Naive B cell (primary cell): ENCODE measurements around the gene COL23A1. TPM values are rescaled to one million over a fixed set of nuclear protein-coding genes. Genes with fewer than 3 reads are reported as not detected.

Experiments
- ATAC-seq, 2 donors: fragments of 150-1000 bp; cut with Tn5 transposase; 2 replicates each; pipeline ENCODE4 v1.10.0; 2021; ENCODE audit warnings: low read depth in 2 of 2, mild to moderate bottlenecking in 2 of 2, moderate library complexity in 2 of 2
- DNase-seq: peaks from one replicate; pipeline ENCODE4 v3.0.0; 2022
- H3K27ac Mint-ChIP-seq, 6 donors: one replicate each; pipeline ENCODE4 v1.8.0; 2020 to 2022; ENCODE audit warnings: mild to moderate bottlenecking in 6 of 6, mixed read lengths in 6 of 6, moderate library complexity in 5 of 6, inconsistent platforms in 2 of 6
- H3K27me3 Mint-ChIP-seq, 3 donors: one replicate each; pipeline ENCODE4 v1.8.0; 2021 to 2022; ENCODE audit warnings: mixed read lengths in 3 of 3, mild to moderate bottlenecking in 1 of 3
- H3K36me3 Mint-ChIP-seq, 2 donors: one replicate each; pipeline ENCODE4 v1.8.0; 2020 to 2022; ENCODE audit warnings: mixed read lengths in 2 of 2, inconsistent platforms in 1 of 2, mild to moderate bottlenecking in 1 of 2
- H3K4me1 Mint-ChIP-seq, 3 donors: one replicate each; pipeline ENCODE4 v1.8.0; 2020 to 2022; ENCODE audit warnings: mixed read lengths in 3 of 3, inconsistent platforms in 1 of 3, mild to moderate bottlenecking in 1 of 3, moderate library complexity in 1 of 3
- H3K4me3 Mint-ChIP-seq, 8 donors: one replicate each; pipeline ENCODE4 v1.8.0; 2020 to 2022; ENCODE audit warnings: mild to moderate bottlenecking in 8 of 8, mixed read lengths in 8 of 8, moderate library complexity in 8 of 8, inconsistent platforms in 2 of 8
- H3K9me3 Mint-ChIP-seq, 7 donors: one replicate each; pipeline ENCODE4 v1.8.0; 2020 to 2022; ENCODE audit warnings: mixed read lengths in 7 of 7, mild to moderate bottlenecking in 5 of 7, inconsistent platforms in 2 of 7, moderate library complexity in 1 of 7
- polyA plus RNA-seq, 6 donors: library from polyadenylated mRNA; unstranded; fragments of 300-500 nt; fragmentation: Illumina TruSeq; gene quantifications; one replicate each; pipeline ENCODE4 v1.2.3, GENCODE V29; 2021; ENCODE audit warnings: low read depth in 6 of 6

Gene COL23A1
- polyA plus RNA-seq, 6 donors from 2014 or later, result 0.16 TPM; not detected in 5

DNA sequence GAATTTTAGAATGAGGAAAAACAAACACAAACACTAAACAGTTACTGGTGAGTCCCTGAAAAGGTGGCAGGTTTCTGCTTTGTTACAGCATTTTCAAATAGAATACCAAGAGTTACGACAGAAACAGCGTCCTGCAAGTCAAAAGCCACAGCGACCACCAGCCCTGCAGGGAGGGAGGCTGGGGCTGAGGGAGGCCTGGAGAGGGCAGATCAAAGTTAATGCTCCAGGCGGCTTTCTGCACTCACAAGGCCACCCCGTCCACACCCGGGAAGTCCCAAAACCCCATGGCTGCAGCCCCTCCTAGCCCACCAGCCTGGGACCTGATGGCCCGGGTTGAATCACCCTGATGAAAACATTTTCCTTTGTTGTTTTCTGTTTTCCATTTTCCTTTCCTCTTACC is 29.3 kb downstream of the COL23A1 start:
- Mint-ChIP-seq H3K36me3 (no peaks in the 10 kb centered on the region), H3K27ac (no peak overlapping the region), H3K27me3 (peaks cover 29 to 63% (median 55%) of the 10 kb centered on the region in 3 donors), H3K4me3 (no peak overlapping the region), H3K4me1 (peaks cover 0 to 6% (median 3%) of the 10 kb centered on the region in 3 donors), H3K9me3 (peaks cover 0 to 6% (median 0%) of the 10 kb centered on the region in 7 donors)
- DNase-seq (no peak), ATAC-seq (no peak)

- ATAC-seq (no peak), DNase-seq (no peak)
- Mint-ChIP-seq H3K9me3 (peaks cover 0 to 5% (median 0%) of the 10 kb centered on the region in 7 donors), H3K36me3 (no peaks in the 10 kb centered on the region), H3K27me3 (peaks cover 27 to 60% (median 50%) of the 10 kb centered on the region in 3 donors), H3K4me1 (peaks cover 0 to 6% (median 3%) of the 10 kb centered on the region in 3 donors), H3K4me3 (no peak overlapping the region), H3K27ac (no peak overlapping the region)
Measured at GRCh38 chr5:178557416-178557815, 32.8 kb downstream of the COL23A1 start.

DNA sequence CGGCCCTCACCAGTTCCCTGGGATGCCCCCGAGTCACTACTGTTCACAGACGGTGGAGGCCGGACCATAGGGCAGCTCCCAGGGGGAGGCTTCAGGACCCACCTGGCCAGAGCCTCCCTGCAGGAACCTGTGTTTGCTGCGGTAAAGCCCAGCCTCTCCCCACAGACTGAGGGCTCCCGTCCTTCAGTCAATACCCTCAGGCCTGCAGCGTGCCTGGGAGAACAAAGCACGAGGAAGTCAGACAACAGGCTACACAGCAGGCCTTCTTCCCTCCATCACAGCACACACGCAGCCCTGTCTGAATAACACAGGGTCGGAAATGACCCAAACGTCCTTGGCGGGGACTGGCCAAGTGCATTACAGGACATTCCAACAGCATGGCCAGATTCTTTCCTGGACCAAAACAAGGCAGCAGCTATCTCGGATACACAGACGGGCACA is 34.4 kb downstream of the COL23A1 start:
- H3K4me1 Mint-ChIP-seq, result peaks cover 0 to 6% (median 3%) of the 10 kb centered on the region in 3 donors
- peaks cover 20 to 59% (median 58%) of the 10 kb centered on the region in 3 donors for H3K27me3 Mint-ChIP-seq
- DNase-seq, result no peak
- H3K4me3 Mint-ChIP-seq, result no peak overlapping the region
- H3K27ac Mint-ChIP-seq, result no peak overlapping the region
- no peaks in the 10 kb centered on the region for H3K36me3 Mint-ChIP-seq
- no peaks in the 10 kb centered on the region for H3K9me3 Mint-ChIP-seq
- ATAC-seq, result no peak

DNA sequence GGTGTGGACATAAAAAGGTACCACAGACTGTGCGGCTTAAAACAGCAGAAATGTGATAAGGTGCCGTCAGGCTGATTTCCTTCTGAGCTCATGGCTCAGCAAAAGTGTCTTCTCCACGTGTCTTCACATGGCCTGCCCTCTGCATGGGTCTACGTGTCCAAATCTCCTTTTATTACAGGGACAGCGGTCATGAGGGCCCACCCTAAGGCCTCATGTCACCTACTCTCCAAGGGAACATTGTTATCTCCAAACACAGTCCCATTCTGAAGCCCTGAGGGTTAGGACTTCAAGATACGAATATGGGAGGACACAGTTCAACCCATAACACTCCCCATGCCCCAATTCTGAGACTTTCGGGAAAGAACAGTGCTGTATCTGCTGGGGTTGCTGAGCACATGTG is 35.2 kb downstream of the COL23A1 start:
- no peak overlapping the region for H3K27ac Mint-ChIP-seq
- H3K36me3 Mint-ChIP-seq, result no peaks in the 10 kb centered on the region
- DNase-seq, result no peak
- peaks cover 0 to 3% (median 0%) of the 10 kb centered on the region in 3 donors for H3K4me1 Mint-ChIP-seq
- H3K9me3 Mint-ChIP-seq, result no peaks in the 10 kb centered on the region
- no peak overlapping the region for H3K4me3 Mint-ChIP-seq
- ATAC-seq, result no peak
- H3K27me3 Mint-ChIP-seq, result peaks cover 17 to 53% (median 53%) of the 10 kb centered on the region in 3 donors

DNA sequence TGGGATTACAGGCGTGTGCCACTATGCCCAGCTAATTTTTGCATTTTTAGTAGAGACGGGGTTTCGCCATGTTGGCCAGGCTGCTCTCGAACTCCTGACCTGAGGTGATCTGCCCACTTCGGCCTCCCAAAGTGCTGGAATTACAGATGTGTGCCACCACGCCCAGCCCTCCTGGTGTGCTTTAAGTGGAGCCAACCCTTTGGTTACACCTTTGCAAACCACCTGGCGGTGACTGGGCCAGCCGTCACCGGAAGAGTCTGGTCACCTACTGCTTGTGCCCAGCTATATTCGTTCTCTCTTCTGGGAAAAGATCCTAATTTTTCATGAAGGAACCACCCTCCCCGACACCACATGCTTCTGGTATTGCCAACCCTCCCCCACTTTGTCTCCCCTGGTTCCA is 35.9 kb downstream of the COL23A1 start:
- H3K4me1 Mint-ChIP-seq, result no peaks in the 10 kb centered on the region

DNA sequence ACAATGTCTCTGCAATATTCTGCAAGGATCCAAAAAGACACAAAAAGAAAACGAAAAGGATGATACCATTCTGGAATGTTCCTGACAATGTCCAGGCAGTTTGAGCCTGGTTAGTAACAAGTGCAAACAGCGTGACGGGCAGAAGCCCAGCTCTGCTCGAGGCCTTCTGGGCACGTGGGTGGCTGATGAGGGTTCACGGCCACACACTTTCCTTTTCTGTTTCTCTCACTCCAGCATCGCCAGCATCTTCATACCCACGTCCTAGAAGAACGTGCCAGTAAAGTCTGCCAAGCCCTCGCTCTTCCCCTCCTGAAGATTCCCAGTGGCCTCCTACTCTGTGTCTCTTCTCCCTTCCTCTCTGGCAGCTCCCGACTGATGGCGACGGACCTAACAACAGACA is 36.7 kb downstream of the COL23A1 start:
- peaks cover 0 to 1% (median 0%) of the 10 kb centered on the region in 3 donors for H3K4me1 Mint-ChIP-seq
- peaks cover 16 to 41% (median 38%) of the 10 kb centered on the region in 3 donors for H3K27me3 Mint-ChIP-seq
- H3K36me3 Mint-ChIP-seq, result no peaks in the 10 kb centered on the region
- no peaks in the 10 kb centered on the region for H3K9me3 Mint-ChIP-seq
- DNase-seq (no peak), ATAC-seq (no peak)
- peak overlapping the region in 1 of 8 donors; percentile 58 for H3K4me3 Mint-ChIP-seq
- H3K27ac Mint-ChIP-seq, result no peak overlapping the region

More for the DNA sequence above, 35.9 kb downstream of the COL23A1 start:
- peaks cover 16 to 46% (median 46%) of the 10 kb centered on the region in 3 donors for H3K27me3 Mint-ChIP-seq
- H3K27ac Mint-ChIP-seq, result peak overlapping the region in 1 of 6 donors; percentile 6
- H3K9me3 Mint-ChIP-seq, result no peaks in the 10 kb centered on the region
- ATAC-seq, result no peak
- no peak overlapping the region for H3K4me3 Mint-ChIP-seq
- no peaks in the 10 kb centered on the region for H3K36me3 Mint-ChIP-seq
- no peak for DNase-seq

DNA sequence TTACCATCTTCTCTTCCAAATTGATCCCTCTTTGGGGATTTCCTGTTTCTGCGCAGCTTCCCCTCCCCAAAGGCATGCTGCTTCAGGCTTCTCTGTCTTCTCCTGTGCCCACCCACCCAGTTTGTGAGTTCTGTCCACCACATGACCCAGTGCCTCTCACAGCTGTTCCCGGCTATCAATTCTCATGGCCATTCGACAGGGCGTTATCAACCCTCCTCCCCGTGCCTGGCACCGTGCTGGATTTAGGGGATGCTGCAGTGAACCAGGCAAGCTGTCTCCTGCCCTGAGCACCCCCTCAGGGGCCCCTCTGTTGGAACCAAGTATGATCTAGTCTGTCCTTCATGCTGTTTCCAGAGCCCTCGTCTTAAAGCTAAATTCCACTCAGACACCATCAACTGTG is 38.7 kb downstream of the COL23A1 start:
- Mint-ChIP-seq H3K36me3 (no peaks in the 10 kb centered on the region), H3K9me3 (no peaks in the 10 kb centered on the region), H3K4me3 (no peak overlapping the region), H3K4me1 (peaks cover 0 to 10% (median 0%) of the 10 kb centered on the region in 3 donors), H3K27ac (peak overlapping the region in 1 of 6 donors; percentile 6), H3K27me3 (peaks cover 16 to 27% (median 26%) of the 10 kb centered on the region in 3 donors)
- ATAC-seq (no peak), DNase-seq (no peak)

DNA sequence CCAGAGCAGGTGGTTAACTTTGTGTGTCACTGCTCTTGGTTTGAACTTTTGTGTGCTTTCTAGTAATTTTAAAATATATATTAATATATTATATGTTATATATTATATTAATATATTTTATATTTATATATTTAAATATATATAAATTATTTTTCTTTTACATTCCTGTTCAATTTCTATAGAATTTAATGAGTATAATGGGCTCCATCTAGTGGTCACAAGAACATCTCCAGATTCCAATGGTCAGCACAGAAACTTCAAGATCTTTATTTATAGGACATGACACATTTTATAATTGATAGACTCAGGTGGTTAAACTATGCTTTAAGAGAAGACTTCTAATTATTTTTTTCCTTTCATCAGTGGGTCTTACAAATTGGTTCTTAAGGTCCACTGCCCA is 39.1 kb downstream of the COL23A1 start:
- Mint-ChIP-seq H3K4me3 (no peak overlapping the region), H3K36me3 (no peaks in the 10 kb centered on the region), H3K27me3 (peaks cover 16 to 26% (median 26%) of the 10 kb centered on the region in 3 donors), H3K27ac (no peak overlapping the region), H3K9me3 (no peaks in the 10 kb centered on the region), H3K4me1 (peaks cover 0 to 10% (median 0%) of the 10 kb centered on the region in 3 donors)
- DNase-seq, result no peak
- ATAC-seq, result no peak

DNA sequence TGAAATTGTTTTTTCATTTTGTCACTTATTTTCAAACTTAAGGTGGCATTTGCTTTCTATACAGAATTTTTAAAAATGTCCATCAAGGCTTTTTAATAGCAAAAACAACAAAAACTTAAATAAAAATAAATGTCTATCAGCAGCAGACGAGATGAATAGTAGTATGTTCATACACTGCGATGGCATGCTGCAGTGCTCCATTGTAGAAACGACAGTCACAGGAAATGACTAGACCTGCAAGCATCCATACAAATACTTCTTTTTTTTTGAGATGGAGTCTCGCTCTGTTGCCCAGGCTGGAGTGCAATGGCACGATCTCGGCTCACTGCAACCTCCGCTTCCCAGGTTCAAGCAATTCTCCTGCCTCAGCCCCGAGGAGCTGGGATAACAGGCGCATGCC is 41.4 kb downstream of the COL23A1 start:
- Mint-ChIP-seq H3K36me3 (no peaks in the 10 kb centered on the region), H3K27ac (peak overlapping the region in 1 of 6 donors; percentile 90), H3K27me3 (peaks cover 0 to 16% (median 12%) of the 10 kb centered on the region in 3 donors), H3K4me3 (no peak overlapping the region), H3K9me3 (no peaks in the 10 kb centered on the region), H3K4me1 (peaks cover 0 to 10% (median 0%) of the 10 kb centered on the region in 3 donors)
- ATAC-seq (no peak), DNase-seq (no peak)

DNA sequence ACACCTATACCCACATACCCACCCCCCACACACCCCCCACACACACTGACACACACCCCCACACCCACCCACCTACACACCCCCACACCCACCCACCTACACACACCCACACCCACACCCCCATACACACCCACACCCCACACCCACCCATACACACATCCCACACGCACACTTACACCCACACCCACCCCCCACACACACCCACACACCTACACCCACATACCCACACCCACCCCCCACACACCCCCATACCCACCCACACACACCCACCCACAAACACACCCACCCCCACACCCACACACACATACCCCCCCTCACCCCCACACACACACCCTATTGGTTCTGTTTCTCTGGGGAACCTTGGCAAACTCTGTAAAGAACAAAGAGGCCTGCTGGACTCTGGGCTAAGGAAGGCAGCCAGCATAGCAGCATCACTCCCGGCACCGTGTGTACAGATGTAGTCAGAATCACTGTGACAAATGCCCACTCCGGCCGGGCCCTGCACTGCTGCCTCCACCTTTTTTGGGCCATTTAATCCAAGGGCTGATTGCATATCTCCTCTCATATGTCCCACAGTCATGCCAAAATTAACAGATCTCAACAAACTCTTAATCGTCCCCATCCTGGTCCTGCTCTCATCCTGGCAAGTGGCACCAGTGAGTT is 42.3 kb downstream of the COL23A1 start:
- no peaks in the 10 kb centered on the region for H3K9me3 Mint-ChIP-seq
- peaks cover 0 to 10% (median 0%) of the 10 kb centered on the region in 3 donors for H3K4me1 Mint-ChIP-seq
- no peak overlapping the region for H3K4me3 Mint-ChIP-seq
- ATAC-seq (no peak), DNase-seq (no peak)
- H3K36me3 Mint-ChIP-seq, result no peaks in the 10 kb centered on the region
- H3K27me3 Mint-ChIP-seq, result peaks cover under 1 to 13% (median 8%) of the 10 kb centered on the region in 3 donors
- H3K27ac Mint-ChIP-seq, result peak overlapping the region in 1 of 6 donors; percentile 93

GRCh38 chr5:178547052-178547666 is 43.0 kb downstream of the COL23A1 start:
- Mint-ChIP-seq H3K27ac (no peak overlapping the region), H3K27me3 (peaks cover 7 to 12% (median 11%) of the 10 kb centered on the region in 3 donors), H3K9me3 (peaks cover 0 to 3% (median 0%) of the 10 kb centered on the region in 7 donors)

GRCh38 chr5:178546675-178547033 is 43.5 kb downstream of the COL23A1 start:
- peaks cover 6 to 8% (median 7%) of the 10 kb centered on the region in 3 donors for H3K27me3 Mint-ChIP-seq
- DNase-seq, result no peak
- H3K4me3 Mint-ChIP-seq, result no peak overlapping the region
- H3K36me3 Mint-ChIP-seq, result no peaks in the 10 kb centered on the region
- no peak for ATAC-seq
- H3K27ac Mint-ChIP-seq, result no peak overlapping the region
- H3K9me3 Mint-ChIP-seq, result peaks cover 0 to 3% (median 0%) of the 10 kb centered on the region in 7 donors
- H3K4me1 Mint-ChIP-seq, result peaks cover 0 to 10% (median 0%) of the 10 kb centered on the region in 3 donors

More at GRCh38 chr5:178547052-178547666, 43.0 kb downstream of the COL23A1 start:
- DNase-seq (no peak), ATAC-seq (no peak)
- Mint-ChIP-seq H3K4me3 (no peak overlapping the region), H3K4me1 (peaks cover 0 to 10% (median 0%) of the 10 kb centered on the region in 3 donors), H3K36me3 (no peaks in the 10 kb centered on the region)

- peak overlapping the region in 1 of 8 donors; percentile 63 for H3K4me3 Mint-ChIP-seq
- peaks cover 0 to 3% (median 0%) of the 10 kb centered on the region in 7 donors for H3K9me3 Mint-ChIP-seq
- H3K27ac Mint-ChIP-seq, result no peak overlapping the region
- ATAC-seq (no peak), DNase-seq (no peak)
- peaks cover 7 to 8% (median 8%) of the 10 kb centered on the region in 3 donors for H3K27me3 Mint-ChIP-seq
- no peaks in the 10 kb centered on the region for H3K36me3 Mint-ChIP-seq
- H3K4me1 Mint-ChIP-seq, result peaks cover 0 to 10% (median 0%) of the 10 kb centered on the region in 3 donors
Measured at GRCh38 chr5:178545941-178546674, 44.1 kb downstream of the COL23A1 start.
